OCI-LY1 (cell line): ENCODE measurements around the gene FBXW5.
A peak's percentile ranks its signal among the peaks of the same experiment; 100 is the strongest.

Experiments used
- H2AFZ ChIP-seq: fragments of 200-600 bp; sonication (generic), shearing (Covaris generic); 2 replicates; pipeline ENCODE4 v1.6.0; 2014; ENCODE audit warnings: antibody characterized with exemption, mild to moderate bottlenecking, low read length
- H3F3A ChIP-seq: fragments of 200-600 bp; sonication (generic), shearing (Covaris generic); 2 replicates; pipeline ENCODE4 v1.6.0; 2014; ENCODE audit warnings: mild to moderate bottlenecking, antibody characterized with exemption, low read length, moderate library complexity; ENCODE audit not compliant: insufficient read depth
- H3K27ac ChIP-seq: fragments of 200-600 bp; sonication (generic); 2 replicates; pipeline ENCODE4 v1.5.1; 2014; ENCODE audit warnings: low read length, mixed run types, mild to moderate bottlenecking, low read depth; ENCODE audit not compliant: poor library complexity, severe bottlenecking
- H3K27me3 ChIP-seq: fragments of 200-600 bp; sonication (generic); 2 replicates; pipeline ENCODE4 v1.6.0; 2014; ENCODE audit warnings: antibody characterized with exemption, mild to moderate bottlenecking, low read length, moderate library complexity; ENCODE audit not compliant: insufficient read depth
- H3K36me3 ChIP-seq: fragments of 200-600 bp; sonication (generic); 2 replicates; pipeline ENCODE4 v1.6.1; 2014; ENCODE audit warnings: mild to moderate bottlenecking, antibody characterized with exemption, low read length, moderate library complexity, mixed read lengths; ENCODE audit not compliant: insufficient read depth
- H3K4me1 ChIP-seq: fragments of 200-600 bp; sonication (generic); 2 replicates; pipeline ENCODE4 v1.5.1; 2014; ENCODE audit warnings: mild to moderate bottlenecking, low read length, moderate library complexity; ENCODE audit not compliant: insufficient read depth, severe bottlenecking
- H3K4me2 ChIP-seq: fragments of 200-600 bp; sonication (generic), shearing (Covaris generic); 2 replicates; pipeline ENCODE4 v1.6.1; 2014; ENCODE audit warnings: low read length
- H3K4me3 ChIP-seq: fragments of 200-600 bp; sonication (generic); 2 replicates; pipeline ENCODE4 v1.5.1; 2014; ENCODE audit warnings: low read length, low read depth, mild to moderate bottlenecking, mixed read lengths; ENCODE audit not compliant: poor library complexity, severe bottlenecking
- H3K79me2 ChIP-seq: fragments of 200-600 bp; shearing (Covaris generic); 2 replicates; pipeline ENCODE4 v1.6.1; 2016; ENCODE audit warnings: mixed run types, low read length, mixed read lengths; ENCODE audit not compliant: insufficient read depth
- H3K9ac ChIP-seq: fragments of 200-600 bp; sonication (generic), shearing (Covaris generic); 2 replicates; pipeline ENCODE4 v1.6.1; 2014; ENCODE audit warnings: mild to moderate bottlenecking, low read length, mixed read lengths
- H3K9me2 ChIP-seq: fragments of 200-600 bp; sonication (generic), shearing (Covaris generic); 2 replicates; pipeline ENCODE4 v1.6.1; 2014; ENCODE audit warnings: low read depth, mild to moderate bottlenecking, low read length, mixed read lengths
- H3K9me3 ChIP-seq: fragments of 200-600 bp; shearing (Covaris generic); 2 replicates; pipeline ENCODE4 v1.6.1; 2014; ENCODE audit warnings: low read length, mixed read lengths
- H4K20me1 ChIP-seq: fragments of 200-600 bp; sonication (generic), shearing (Covaris generic); 2 replicates; pipeline ENCODE4 v1.6.0; 2016; ENCODE audit warnings: mild to moderate bottlenecking, low read length; ENCODE audit not compliant: insufficient read depth
- CTCF ChIP-seq: fragments of 200-600 bp; sonication (generic), shearing (Covaris generic); IDR thresholded peaks from 2 replicates; pipeline ENCODE4 v1.5.1; 2017; ENCODE audit warnings: mild to moderate bottlenecking, antibody characterized with exemption, low read length, moderate library complexity, mixed read lengths
- EZH2 ChIP-seq: fragments of 200-600 bp; sonication (generic), shearing (Covaris generic); IDR thresholded peaks from 2 replicates; pipeline ENCODE4 v1.8.0; 2017; ENCODE audit warnings: borderline replicate concordance, mixed run types, mild to moderate bottlenecking, antibody characterized with exemption, low read length, moderate library complexity, mixed read lengths

Gene FBXW5

GRCh38 chr9:136901516-136902258 is 42.9 kb downstream of the FBXW5 start:
- H3K27ac ChIP-seq = peak overlapping the region; percentile 79
- no peaks in the 10 kb centered on the region for H3K9me2 ChIP-seq
- no peaks in the 10 kb centered on the region for H3K79me2 ChIP-seq
- TF ChIP-seq EZH2 = no peak
- TF ChIP-seq CTCF = no peak
- peaks cover 72% of the 10 kb centered on the region for H3K36me3 ChIP-seq
- no peaks in the 10 kb centered on the region for H3K27me3 ChIP-seq
- H3F3A ChIP-seq = no peaks in the 10 kb centered on the region
- no peaks in the 10 kb centered on the region for H3K9me3 ChIP-seq
- H3K4me1 ChIP-seq = peaks cover 51% of the 10 kb centered on the region
- peak overlapping the region; percentile 25; the same call in 1 of the 2 replicates for H3K4me2 ChIP-seq
- H3K4me3 ChIP-seq = no peak overlapping the region
- H3K9ac ChIP-seq = peak overlapping the region; percentile 16; the same call in 1 of the 2 replicates
- no peak overlapping the region for H2AFZ ChIP-seq
- H4K20me1 ChIP-seq = no peaks in the 10 kb centered on the region

GRCh38 chr9:136900988-136901515 is 43.5 kb downstream of the FBXW5 start:
- no peak overlapping the region for H2AFZ ChIP-seq
- peaks cover 57% of the 10 kb centered on the region for H3K4me1 ChIP-seq
- H3K9ac ChIP-seq = no peak overlapping the region; the same call in 1 of the 2 replicates
- H4K20me1 ChIP-seq = no peaks in the 10 kb centered on the region
- TF ChIP-seq CTCF = no peak
- no peak for TF ChIP-seq EZH2
- peak overlapping the region; percentile 25; the same call in 1 of the 2 replicates for H3K4me2 ChIP-seq
- H3K9me3 ChIP-seq = no peaks in the 10 kb centered on the region
- no peak overlapping the region for H3K4me3 ChIP-seq
- peak overlapping the region; percentile 79 for H3K27ac ChIP-seq
- no peaks in the 10 kb centered on the region for H3K79me2 ChIP-seq
- no peaks in the 10 kb centered on the region for H3F3A ChIP-seq
- no peaks in the 10 kb centered on the region for H3K9me2 ChIP-seq
- no peaks in the 10 kb centered on the region for H3K27me3 ChIP-seq
- peaks cover 66% of the 10 kb centered on the region for H3K36me3 ChIP-seq

- Histone ChIP-seq H3K9ac (no peak overlapping the region), H3K4me2 (no peak overlapping the region), H3K79me2 (no peaks in the 10 kb centered on the region), H3K9me3 (no peaks in the 10 kb centered on the region), H3K27me3 (no peaks in the 10 kb centered on the region), H4K20me1 (no peaks in the 10 kb centered on the region), H3K36me3 (peaks cover 61% of the 10 kb centered on the region), H3K9me2 (no peaks in the 10 kb centered on the region), H3K27ac (no peak overlapping the region), H3K4me1 (peaks cover 61% of the 10 kb centered on the region), H3F3A (no peaks in the 10 kb centered on the region), H3K4me3 (no peak overlapping the region), H2AFZ (no peak overlapping the region)
- TF ChIP-seq EZH2 (no peak), CTCF (no peak)
Observed at GRCh38 chr9:136900556-136900955, 44.0 kb downstream of the FBXW5 start.
